ENCODE measurements around the gene NEURL3. TPM values are rescaled to one million over a fixed set of nuclear protein-coding genes. Genes with fewer than 3 reads are reported as not detected.
"Not testable (repeated sequence)": the region's sequence is repeated elsewhere in the genome, so short reads cannot be mapped to it uniquely, and the experiment has no call there.

Gene NEURL3, protein sequence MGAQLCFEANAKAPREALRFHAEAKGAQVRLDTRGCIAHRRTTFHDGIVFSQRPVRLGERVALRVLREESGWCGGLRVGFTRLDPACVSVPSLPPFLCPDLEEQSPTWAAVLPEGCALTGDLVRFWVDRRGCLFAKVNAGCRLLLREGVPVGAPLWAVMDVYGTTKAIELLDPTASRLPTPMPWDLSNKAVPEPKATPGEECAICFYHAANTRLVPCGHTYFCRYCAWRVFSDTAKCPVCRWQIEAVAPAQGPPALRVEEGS
- 0.13 TPM for total RNA-seq
- under 1 TPM in 5 of 8 donors, not detected in 3; 0.12 to 0.30 (median 0.15) TPM for polyA plus RNA-seq (ENCODE audit: insufficient read depth in 1 of 8, insufficient read length in 8 of 8, low replicate concordance in 1 of 8)
- long read RNA-seq, donor 1 = 0 reads
- long read RNA-seq, donor 2 = 0 reads
- long read RNA-seq, donor 3 = 0 reads
- long read RNA-seq, donor 4 = 0 reads
- long read RNA-seq, donor 5 = 0 reads
- long read RNA-seq, donor 6 = 0 reads
- long read RNA-seq, donor 7 = 0 reads
- long read RNA-seq, donor 8 = 0 reads
- long read RNA-seq, donor 9 = 0 reads
- long read RNA-seq, donor 10, partial matches to known transcripts = 0 of 1 reads
- long read RNA-seq, donor 10, other reads (novel, unspliced or antisense) = 0 of 1 reads
- long read RNA-seq, donor 11 = 0 reads

DNA sequence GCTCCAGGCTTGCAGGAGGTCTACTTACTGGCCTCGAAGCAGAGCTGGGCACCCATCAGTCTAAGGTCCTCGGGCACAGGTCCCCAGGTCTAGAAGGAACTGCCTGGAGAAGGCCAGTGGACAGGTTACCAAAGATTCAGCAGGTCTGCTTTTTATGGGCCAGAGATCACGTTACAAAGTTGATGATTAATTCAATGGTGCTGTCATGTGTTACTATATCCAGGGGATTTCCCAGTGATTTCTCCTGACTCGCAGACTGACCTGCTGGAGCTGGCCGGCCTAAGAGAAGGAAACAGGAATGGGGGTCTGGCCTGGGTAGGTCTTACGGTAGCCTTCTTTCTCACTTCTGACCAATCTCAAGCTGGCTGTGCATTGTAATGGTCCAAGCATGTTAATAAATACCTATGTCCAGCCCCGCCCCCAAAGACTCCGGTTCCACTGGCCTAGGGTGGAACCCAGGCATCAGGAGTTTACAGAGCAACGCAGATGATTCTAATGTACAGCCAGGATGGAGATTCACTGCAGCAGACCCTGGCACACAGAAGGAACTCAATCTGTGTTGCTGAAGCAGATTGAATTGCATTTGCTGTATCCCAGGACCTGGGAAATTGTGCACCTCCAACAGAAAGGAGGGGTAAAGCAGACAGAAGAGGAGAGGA, at the start of gene NEURL3:
NEURL3 (minus strand) TSS at position 127 of the 659 bp plus-strand sequence; CDS start at position 56, 71 bp downstream.
- Histone ChIP-seq H3K27me3 (ENCODE audit: control insufficient read depth, insufficient read depth, low read length) (peaks cover 19% of the 10 kb centered on the region), H3K4me1 (ENCODE audit: control insufficient read depth, insufficient read depth, low read length) (peaks cover 31% of the 10 kb centered on the region), H3K27ac (ENCODE audit: low read length) (no peak within 1 kb of the TSS), H3K4me3 (ENCODE audit: low read length) (no peak within 1 kb of the TSS), H3K9me3 (replicated peaks; ENCODE audit: control insufficient read depth, low read depth, low read length) (no peaks in the 10 kb centered on the region), H3K36me3 (ENCODE audit: control insufficient read depth, insufficient read depth, low read length) (no peaks in the 10 kb centered on the region)
- no peak for DNase-seq
- 64% methylated on average over 6 of the region's 9 CpGs for WGBS (ENCODE audit: insufficient coverage)

DNA sequence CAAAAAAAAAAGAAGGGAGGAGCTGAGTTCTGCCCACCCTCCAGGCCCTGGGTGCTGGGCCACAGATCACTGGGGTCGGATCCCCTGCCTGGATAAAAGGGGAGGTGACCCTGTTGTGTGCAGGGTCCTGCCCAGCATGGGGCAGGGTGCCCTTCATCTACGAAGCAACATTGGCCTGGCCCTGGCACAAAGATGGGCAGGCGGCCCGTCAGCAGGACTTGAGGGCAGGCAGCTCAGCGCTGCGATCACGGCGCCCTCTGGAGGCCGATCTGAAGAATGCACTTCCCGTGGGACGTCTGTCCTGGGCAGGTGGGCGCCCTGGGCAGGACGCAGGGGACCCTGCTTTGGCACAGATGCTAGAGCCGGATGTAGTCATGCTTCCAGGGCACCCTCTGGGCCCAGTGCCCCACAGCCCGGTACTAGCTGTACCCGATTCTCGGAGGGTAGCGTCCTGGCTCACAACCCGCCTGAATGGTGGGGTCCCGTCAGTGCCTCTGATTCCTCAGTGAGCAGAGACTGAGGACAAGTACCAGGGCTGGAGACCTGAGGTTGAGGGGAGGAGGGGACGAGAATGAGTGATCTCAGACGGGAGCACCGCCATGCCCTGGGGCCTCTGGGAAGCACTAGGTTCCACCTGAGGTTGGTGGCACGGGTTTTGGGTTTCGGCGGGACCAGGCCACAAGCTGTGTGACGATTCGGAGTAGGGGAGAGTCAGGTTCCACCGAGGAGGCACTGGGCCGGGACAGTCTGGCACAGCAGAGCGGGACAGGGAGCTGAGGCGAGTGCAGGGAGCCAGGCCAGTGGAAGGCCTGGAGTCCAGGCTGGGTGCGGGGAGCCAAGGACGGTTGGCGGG, 49.4 kb upstream of the NEURL3 start:
- Histone ChIP-seq H3K27me3 (ENCODE audit: control insufficient read depth, insufficient read depth, low read length) (no peaks in the 10 kb centered on the region), H3K9me3 (replicated peaks; ENCODE audit: control insufficient read depth, low read depth, low read length) (no peaks in the 10 kb centered on the region), H3K4me3 (ENCODE audit: low read length) (no peak overlapping the region), H3K4me1 (ENCODE audit: control insufficient read depth, insufficient read depth, low read length) (peaks cover 6% of the 10 kb centered on the region), H3K27ac (ENCODE audit: low read length) (no peak overlapping the region), H3K36me3 (ENCODE audit: control insufficient read depth, insufficient read depth, low read length) (peaks cover 28% of the 10 kb centered on the region)
- 34% methylated on average over 33 of the region's 35 CpGs for WGBS (ENCODE audit: insufficient coverage)
- DNase-seq = peak; percentile 64

DNA sequence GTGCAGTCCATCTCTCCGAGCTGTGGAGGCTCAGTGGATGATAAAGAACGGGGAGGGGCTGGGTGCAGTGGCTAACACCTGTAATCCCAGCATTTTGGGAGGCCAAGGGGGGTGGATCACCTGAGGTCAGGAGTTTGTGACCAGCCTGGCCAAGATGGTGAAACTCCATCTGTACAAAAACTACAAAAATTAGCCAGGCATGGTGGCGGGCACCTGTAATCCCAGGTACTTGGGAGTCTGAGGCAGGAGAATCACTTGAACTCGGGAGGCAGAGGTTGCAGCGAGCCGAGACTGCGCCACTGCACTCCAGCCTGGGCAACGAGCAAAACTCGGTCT, 48.8 kb upstream of the NEURL3 start:
- H3K4me1 ChIP-seq (ENCODE audit: control insufficient read depth, insufficient read depth, low read length); H3K4me3 ChIP-seq (ENCODE audit: low read length); DNase-seq; H3K9me3 ChIP-seq (replicated peaks; ENCODE audit: control insufficient read depth, low read depth, low read length); H3K27ac ChIP-seq (ENCODE audit: low read length); H3K27me3 ChIP-seq (ENCODE audit: control insufficient read depth, insufficient read depth, low read length): not testable (repeated sequence)
- 47% methylated on average over 7 of the region's 9 CpGs for WGBS (ENCODE audit: insufficient coverage)
- H3K36me3 ChIP-seq (ENCODE audit: control insufficient read depth, insufficient read depth, low read length) = peaks cover 34% of the 10 kb centered on the region

DNA sequence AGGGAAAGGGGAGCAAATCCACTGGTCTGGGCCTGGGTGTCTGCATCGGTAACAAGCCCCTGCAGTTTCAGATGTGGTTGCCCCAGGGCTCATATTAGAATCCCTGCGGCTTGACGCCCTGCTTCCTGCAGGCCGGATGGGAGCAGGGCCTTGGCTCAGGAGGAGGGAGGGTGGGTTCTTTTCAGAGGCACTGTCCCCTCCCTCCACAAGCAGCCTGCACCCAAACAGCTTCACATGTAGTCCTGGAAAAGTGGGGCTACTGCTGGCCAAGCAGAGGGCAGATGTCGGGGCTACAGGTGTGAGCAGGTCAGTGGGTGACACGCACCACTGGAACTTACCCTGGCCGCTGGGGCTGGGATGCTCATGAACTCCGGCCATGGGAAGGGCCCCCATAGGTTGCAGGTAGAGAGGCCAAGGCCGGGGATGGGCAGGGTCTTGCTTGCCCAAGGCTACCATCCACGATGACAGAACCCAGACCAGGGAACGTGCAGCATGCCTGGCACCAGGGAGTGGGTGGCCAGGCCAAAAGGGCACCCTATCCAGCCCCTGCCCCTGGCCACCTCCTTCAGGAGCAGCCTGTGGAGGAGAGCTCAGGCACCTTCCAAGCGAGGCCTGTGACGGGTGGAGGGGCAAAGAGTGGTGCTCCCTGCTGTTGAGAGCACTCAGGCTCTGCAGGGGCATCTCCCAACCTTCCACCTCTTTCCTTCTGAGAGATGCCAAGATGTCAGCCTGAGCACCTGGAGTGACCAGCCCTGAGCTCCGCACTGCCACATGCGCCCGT, 48.2 kb upstream of the NEURL3 start:
- no peak for DNase-seq
- H3K9me3 ChIP-seq (replicated peaks; ENCODE audit: control insufficient read depth, low read depth, low read length) = no peaks in the 10 kb centered on the region
- peaks cover 6% of the 10 kb centered on the region for H3K4me1 ChIP-seq (ENCODE audit: control insufficient read depth, insufficient read depth, low read length)
- no peak overlapping the region for H3K4me3 ChIP-seq (ENCODE audit: low read length)
- peaks cover 40% of the 10 kb centered on the region for H3K36me3 ChIP-seq (ENCODE audit: control insufficient read depth, insufficient read depth, low read length)
- no peaks in the 10 kb centered on the region for H3K27me3 ChIP-seq (ENCODE audit: control insufficient read depth, insufficient read depth, low read length)
- WGBS (ENCODE audit: insufficient coverage) = 92% methylated on average over 9 of the region's 16 CpGs
- no peak overlapping the region for H3K27ac ChIP-seq (ENCODE audit: low read length)

DNA sequence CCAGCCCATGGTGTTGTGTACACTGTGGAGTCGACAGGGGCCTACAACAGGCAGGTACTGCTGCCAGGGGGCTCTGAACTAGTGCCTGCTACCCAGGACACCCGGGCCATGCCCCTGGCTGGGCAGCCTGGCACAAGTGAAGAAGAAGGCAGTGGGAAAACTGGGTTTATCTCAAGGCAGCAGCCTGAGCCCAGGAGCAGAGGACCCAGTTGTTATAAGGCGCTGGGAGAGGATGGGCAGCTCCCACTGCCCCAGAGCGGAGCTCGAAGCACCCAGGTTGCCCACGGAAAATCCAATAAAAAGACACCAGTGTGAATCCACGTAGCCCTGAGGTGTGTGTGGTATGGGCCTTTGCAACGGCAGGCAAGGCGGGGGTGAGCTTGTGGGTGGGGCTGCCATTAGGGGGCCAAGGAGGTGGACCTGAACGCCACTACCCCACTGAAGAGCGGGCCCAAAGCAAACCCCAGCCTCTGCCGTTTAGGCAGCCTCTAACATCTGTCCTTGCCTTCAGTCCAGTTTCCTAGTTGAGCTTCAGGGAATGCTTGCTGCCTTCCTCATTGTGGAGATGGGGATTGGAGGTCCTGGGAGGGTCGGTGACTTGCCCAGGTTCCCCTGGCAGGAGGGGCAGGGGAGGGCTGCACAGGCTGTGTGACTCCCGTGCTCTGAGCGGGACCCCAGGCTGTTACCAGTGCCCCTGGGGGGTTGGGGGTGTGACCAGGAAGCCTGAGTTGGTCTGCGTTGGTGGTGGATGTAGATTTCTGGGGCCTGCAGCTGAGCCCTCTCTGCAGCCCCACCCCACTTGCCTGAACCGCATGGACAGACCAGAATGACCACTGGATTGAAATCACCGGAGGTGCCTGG, 47.4 kb upstream of the NEURL3 start:
- H3K4me3 ChIP-seq (ENCODE audit: low read length) = no peak overlapping the region
- no peaks in the 10 kb centered on the region for H3K9me3 ChIP-seq (replicated peaks; ENCODE audit: control insufficient read depth, low read depth, low read length)
- H3K36me3 ChIP-seq (ENCODE audit: control insufficient read depth, insufficient read depth, low read length) = peaks cover 44% of the 10 kb centered on the region
- H3K4me1 ChIP-seq (ENCODE audit: control insufficient read depth, insufficient read depth, low read length) = peaks cover 6% of the 10 kb centered on the region
- H3K27ac ChIP-seq (ENCODE audit: low read length) = no peak overlapping the region
- 89% methylated on average over 11 of the region's 18 CpGs for WGBS (ENCODE audit: insufficient coverage)
- no peak for DNase-seq
- no peaks in the 10 kb centered on the region for H3K27me3 ChIP-seq (ENCODE audit: control insufficient read depth, insufficient read depth, low read length)

DNA sequence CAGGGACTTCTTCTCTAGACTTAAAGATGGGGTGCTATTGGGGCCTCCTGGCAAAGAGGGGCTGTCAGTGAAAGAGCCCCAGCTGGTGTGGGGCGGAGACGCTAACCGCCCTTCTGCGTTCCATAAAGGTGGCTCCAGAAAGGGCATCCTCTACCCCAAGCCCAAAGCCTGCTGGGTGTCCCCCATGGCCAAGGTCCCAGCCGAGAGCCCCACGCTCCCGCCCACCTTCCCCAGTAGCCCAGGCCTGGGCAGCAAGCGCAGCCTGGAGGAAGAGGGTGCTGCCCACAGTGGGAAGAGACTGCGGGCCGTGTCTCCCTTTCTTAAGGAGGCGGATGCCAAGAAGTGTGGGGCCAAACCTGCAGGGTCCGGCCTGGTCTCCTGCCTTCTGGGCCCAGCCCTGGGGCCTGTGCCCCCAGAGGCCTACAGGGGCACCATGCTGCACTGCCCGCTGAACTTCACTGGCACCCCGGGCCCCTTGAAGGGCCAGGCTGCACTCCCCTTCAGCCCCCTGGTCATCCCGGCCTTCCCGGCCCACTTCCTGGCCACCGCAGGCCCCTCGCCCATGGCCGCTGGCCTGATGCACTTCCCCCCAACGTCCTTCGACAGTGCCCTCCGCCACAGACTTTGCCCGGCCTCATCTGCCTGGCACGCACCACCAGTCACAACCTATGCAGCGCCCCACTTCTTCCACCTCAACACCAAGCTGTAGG, 46.6 kb upstream of the NEURL3 start:
- peaks cover 49% of the 10 kb centered on the region for H3K36me3 ChIP-seq (ENCODE audit: control insufficient read depth, insufficient read depth, low read length)
- no peaks in the 10 kb centered on the region for H3K9me3 ChIP-seq (replicated peaks; ENCODE audit: control insufficient read depth, low read depth, low read length)
- no peak overlapping the region for H3K27ac ChIP-seq (ENCODE audit: low read length)
- WGBS (ENCODE audit: insufficient coverage) = 94% methylated on average over 23 of the region's 25 CpGs
- no peak overlapping the region for H3K4me3 ChIP-seq (ENCODE audit: low read length)
- DNase-seq = no peak
- peaks cover 6% of the 10 kb centered on the region for H3K4me1 ChIP-seq (ENCODE audit: control insufficient read depth, insufficient read depth, low read length)
- no peaks in the 10 kb centered on the region for H3K27me3 ChIP-seq (ENCODE audit: control insufficient read depth, insufficient read depth, low read length)

DNA sequence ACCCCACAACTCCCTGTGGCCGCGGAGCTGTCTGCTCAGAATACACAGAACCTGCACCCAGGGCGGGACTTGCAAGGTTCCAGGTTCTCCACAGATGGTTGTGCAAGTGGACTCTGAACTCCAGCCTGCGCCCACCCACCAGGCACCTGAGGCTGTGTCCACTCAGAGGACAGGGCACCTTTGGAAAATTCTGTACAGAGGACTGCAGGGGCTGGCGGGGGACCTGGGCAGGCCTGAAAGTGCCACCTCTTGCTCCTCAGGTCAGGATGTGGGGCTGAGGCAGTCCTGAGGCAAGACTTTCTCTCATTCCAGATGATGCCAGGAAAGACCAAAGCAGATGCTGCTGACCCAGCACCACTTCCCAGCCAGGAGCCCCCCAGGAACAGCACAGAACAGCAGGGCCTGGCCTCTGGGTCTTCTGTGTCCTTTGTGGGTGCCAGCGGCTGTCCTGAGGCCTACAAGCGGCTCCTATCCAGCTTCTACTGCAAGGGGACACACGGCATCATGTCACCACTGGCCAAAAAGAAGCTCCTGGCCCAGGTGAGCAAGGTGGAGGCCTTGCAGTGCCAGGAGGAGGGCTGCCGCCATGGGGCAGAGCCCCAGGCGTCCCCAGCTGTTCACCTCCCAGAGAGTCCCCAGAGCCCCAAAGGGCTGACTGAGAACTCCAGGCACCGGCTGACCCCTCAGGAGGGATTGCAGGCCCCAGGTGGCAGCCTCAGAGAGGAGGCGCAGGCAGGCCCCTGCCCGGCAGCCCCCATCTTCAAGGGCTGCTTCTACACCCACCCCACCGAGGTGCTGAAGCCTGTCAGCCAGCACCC, 45.8 kb upstream of the NEURL3 start:
- Histone ChIP-seq H3K4me3 (ENCODE audit: low read length) (no peak overlapping the region), H3K36me3 (ENCODE audit: control insufficient read depth, insufficient read depth, low read length) (peaks cover 54% of the 10 kb centered on the region), H3K9me3 (replicated peaks; ENCODE audit: control insufficient read depth, low read depth, low read length) (no peaks in the 10 kb centered on the region), H3K4me1 (ENCODE audit: control insufficient read depth, insufficient read depth, low read length) (peaks cover 6% of the 10 kb centered on the region), H3K27me3 (ENCODE audit: control insufficient read depth, insufficient read depth, low read length) (no peaks in the 10 kb centered on the region), H3K27ac (ENCODE audit: low read length) (no peak overlapping the region)
- no peak for DNase-seq
- 84% methylated on average over 8 of the region's 14 CpGs for WGBS (ENCODE audit: insufficient coverage)
